Cardiac septum (tissue), 1 donor: ENCODE data around the gene RAB37. TPM values are rescaled to one million over a fixed set of nuclear protein-coding genes. Genes with fewer than 3 reads are reported as not detected.
A peak's percentile ranks its signal among the peaks of the same experiment; 100 is the strongest.

Source experiments
- DNase-seq: peaks from one replicate; pipeline ENCODE4 v3.0.0-alpha.2; 2020; ENCODE audit warnings: low spot score
- intact Hi-C: fragments of 100-400 bp; cut with DNase I; formaldehyde crosslinking; loops from one replicate; pipeline ENCODE4 v1.14.0; 2022
- microRNA-seq: library from miRNA; unstranded; fragments of <30 nt; microRNA quantifications from one replicate; pipeline ENCODE4 v1.2.0, GENCODE V29; 2020
- total RNA-seq: library from RNA; stranded (reverse); fragmentation: NEBNext Ultra II Directional; extraction: Animal tissue kit (Norgen Biotek cat#: 25700); gene quantifications from one replicate; pipeline ENCODE4 v1.2.1, GENCODE V29; 2021
- donor health status: DM: no; HTN: no; CAD: no.

The RAB37 gene
- total RNA-seq, 1 donor from 2014 or later, result 0.94 TPM

DNA sequence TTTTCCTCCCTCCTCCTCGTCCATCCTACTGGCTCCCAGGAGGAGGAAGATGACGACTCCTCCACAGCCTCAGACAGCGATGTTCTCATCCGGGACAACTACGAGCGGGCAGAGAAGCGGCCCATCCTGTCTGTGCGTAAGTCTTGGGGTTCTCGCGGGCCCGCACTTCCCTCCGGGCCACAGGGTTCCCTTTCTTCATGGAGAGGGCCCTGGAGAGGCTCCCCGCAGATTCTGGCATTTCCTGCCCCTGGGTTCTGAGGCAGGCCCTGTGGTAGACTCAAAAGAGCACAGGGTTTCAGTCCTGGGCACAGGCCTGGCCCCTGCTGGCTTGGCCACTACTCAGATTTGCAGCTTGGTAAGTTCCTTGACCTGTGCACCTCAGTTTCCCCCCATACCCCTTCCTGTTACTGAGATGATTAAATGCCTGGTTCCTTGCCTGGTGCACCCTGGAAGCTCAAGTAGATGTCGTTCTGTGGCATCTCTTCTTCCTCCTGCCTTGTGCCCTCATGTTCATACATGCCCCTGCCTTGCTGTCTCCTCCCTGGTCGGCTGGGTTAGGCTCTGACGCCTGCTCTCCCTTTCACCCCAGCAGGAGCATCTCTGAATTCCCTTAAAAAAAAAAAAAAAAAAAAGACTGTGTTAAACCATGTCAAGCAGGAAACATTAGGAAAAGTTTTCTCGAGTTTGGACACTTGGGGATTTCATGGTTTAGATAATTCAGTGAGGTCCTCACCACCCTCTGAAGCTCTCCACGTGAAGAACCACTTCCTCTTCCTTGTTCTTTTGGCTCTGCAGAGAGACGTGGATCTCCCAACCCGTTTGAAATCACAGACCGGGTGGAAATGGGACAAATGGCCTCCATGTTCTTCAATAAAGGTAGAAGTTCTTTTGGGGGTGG is 53.4 kb downstream of the RAB37 start:
- intact Hi-C loops, result loop anchor here (1.0 kb wide), 1 partner anchor 74 kb away; no protein-coding TSS in a partner anchor
- no peak for DNase-seq

DNA sequence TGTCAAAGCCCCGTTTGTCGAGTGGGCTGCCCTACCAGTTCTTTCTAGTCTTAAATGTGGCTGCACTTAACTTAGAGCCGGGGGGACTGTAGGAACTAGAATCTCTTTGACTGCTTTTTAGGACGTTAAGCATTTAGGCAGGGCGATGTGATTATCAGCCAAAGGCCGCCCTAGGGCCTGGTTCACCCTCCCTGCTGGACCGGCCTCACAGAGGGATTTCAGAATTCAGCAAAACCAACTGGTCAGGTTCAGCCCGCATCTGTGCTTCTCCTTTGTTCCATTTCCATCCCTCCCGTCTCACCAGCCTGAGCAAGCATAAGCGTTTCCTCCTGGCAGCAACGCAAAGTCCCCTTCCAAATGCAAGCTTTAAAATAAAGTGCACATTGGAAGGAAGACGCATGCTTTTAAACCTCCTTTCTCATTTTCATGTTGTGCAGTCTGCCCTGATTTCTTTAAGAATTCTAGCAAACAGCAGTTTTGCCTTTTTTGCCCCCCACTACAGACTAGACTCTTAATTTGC is 55.6 kb downstream of the RAB37 start:
- intact Hi-C loops, result no loop called here
- DNase-seq, result no peak

DNA sequence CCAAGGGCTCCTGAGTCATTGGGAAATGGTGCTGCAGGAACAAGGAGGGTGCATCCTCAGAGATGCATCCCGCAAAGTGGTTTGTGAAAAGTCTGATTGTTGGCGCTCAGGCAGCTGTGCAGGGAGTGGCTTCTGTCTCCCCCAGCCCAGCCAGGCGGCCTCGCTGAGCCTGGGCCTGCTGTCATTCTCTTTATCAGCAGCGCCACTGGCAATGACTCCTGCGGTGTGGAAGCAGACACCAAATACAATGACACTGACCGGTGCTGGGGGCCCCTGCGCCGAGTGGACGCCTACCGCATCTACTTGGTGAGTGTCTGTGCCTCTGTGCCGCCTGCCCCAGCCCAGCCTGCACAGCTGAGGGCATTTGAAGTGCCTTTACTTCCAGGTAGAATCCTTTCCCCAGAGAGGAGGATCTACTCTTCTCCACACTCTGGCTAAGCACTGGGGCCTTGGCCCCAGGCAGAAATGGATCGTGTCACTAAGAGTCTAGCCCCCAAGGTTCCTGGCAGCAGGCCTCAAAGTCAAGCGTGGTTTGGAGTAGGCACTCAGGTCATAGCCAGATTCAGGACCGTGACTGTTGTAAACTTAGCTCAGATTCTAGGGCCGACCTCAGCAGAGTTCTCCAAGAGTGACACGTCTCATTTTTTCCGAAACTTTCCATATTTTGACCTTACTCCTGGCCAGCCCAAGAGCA is 58.4 kb downstream of the RAB37 start:
- intact Hi-C loops, result no loop called here
- no peak for DNase-seq

DNA sequence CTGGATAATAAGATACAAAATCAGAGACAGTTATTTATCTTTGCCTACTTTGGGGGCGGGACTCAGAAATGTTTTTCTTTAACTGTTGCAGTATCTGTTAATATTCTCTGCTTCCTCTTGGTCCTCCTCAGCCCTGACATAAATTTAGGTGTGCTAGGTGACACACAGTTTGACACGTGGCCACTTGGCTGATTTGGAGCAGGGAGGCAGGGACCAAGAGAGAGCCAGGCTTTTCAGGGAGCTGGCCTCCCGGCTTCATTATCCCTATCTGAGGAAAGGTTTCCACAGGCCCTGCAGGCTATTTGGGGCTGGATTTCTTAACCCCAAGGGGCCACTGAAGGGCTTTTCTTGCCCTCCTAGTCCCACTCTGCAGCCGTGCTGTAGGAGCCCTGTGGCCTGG is 59.2 kb downstream of the RAB37 start:
- intact Hi-C loops, result no loop called here
- no peak for DNase-seq

DNA sequence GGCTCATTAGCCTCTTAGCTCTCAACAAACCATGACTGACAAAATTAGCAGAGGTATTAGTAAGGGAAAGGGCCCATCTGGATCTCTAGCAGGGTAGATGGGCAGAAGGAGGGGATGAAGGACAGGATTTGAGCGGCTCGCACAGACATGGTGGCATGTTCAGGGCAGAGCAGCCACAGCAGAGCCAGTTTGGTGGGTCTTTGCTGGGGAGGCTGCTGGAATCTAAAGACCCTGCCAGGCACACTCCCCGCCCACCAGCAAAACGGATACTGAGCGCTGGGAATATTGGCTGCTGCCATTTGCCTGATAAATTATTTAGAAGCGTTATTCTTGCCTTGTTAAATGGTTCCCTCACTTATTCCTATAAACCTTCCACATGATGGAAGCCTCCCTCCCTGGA is 59.8 kb downstream of the RAB37 start:
- DNase-seq, result no peak
- intact Hi-C loops, result no loop called here

Small RNAs within 50 kb of the gene (microRNA-seq; reads per million reads assigned to microRNA genes)
- gene MIR3615, result 10.7 reads per million, percentile 23 among the genes with 10 or more reads in this experiment

Other genes starting within 250 kb of the RAB37 start
- not detected for gene CD300LB, start 205.8 kb upstream of the RAB37 start, total RNA-seq
- gene CD300C, start 191.1 kb upstream of the RAB37 start, total RNA-seq, result 0.24 TPM
- not detected for gene CD300H, start 169.7 kb upstream of the RAB37 start, total RNA-seq
- not detected for gene CD300LD, start 145.0 kb upstream of the RAB37 start, total RNA-seq
- 0.67 TPM for gene CD300E, start 113.5 kb upstream of the RAB37 start, total RNA-seq
- 0.46 TPM for gene CD300LF, start 24.3 kb upstream of the RAB37 start, total RNA-seq
- 10.1 TPM for gene NHERF1, start 11.4 kb downstream of the RAB37 start, total RNA-seq
- gene NAT9, start 39.1 kb downstream of the RAB37 start, total RNA-seq, result 27.6 TPM
- 0.70 TPM for gene GRIN2C, start 122.6 kb downstream of the RAB37 start, total RNA-seq
- 3.9 TPM for gene FDXR, start 135.7 kb downstream of the RAB37 start, total RNA-seq
- not detected for gene FADS6, start 156.4 kb downstream of the RAB37 start, total RNA-seq
- gene USH1G, start 186.0 kb downstream of the RAB37 start, total RNA-seq, result not detected
- not detected for gene OTOP2, start 187.0 kb downstream of the RAB37 start, total RNA-seq
- not detected for gene OTOP3, start 198.6 kb downstream of the RAB37 start, total RNA-seq
- 9.0 TPM for gene HID1, start 235.5 kb downstream of the RAB37 start, total RNA-seq